ENCODE results near the gene BTBD17.

DNA sequence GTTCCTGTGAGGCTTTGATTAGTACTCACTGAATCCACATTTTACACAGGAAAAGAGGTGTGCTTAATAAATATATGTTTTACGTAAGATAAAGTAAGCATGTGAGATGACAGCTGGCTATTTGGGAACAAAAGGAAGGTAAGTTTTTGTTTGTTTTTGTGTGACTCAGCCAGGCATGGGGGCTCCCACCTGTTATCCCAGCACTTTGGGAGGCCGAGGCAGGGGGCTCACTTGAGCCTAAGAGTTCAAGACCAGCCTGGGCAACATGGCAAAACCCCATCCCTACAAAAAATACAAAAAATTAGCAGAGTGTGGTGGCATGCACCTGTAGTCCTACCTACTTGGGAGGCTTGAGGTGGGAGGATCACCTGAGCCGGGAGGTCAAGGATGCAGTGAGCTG lies 23.5 kb upstream of the BTBD17 start:
- TF ChIP-seq POLR2AphosphoS5 (IDR thresholded peaks at IDR 0.05; ENCODE audit: low read depth, low read length) (no peak), TCF7L2 (IDR thresholded peaks at IDR 0.05; ENCODE audit: borderline replicate concordance, extremely low read depth, insufficient read depth, insufficient read length) (no peak), EZH2phosphoT487 (IDR thresholded peaks at IDR 0.05; ENCODE audit: borderline replicate concordance) (no peak), EZH2 (IDR thresholded peaks at IDR 0.05) (no peak), POLR2A (IDR thresholded peaks at IDR 0.05; ENCODE audit: borderline replicate concordance, extremely low read depth, insufficient read depth, insufficient read length) (no peak), SIN3A (IDR thresholded peaks at IDR 0.05; ENCODE audit: low read depth) (no peak), SRF (IDR thresholded peaks at IDR 0.05; ENCODE audit: low read depth) (no peak), ZNF274 (IDR thresholded peaks at IDR 0.05; ENCODE audit: low read depth, low read length) (no peak), JUND (IDR thresholded peaks at IDR 0.05) (no peak), SP1 (IDR thresholded peaks at IDR 0.05; ENCODE audit: low read depth) (no peak), EGR1 (IDR thresholded peaks at IDR 0.05; ENCODE audit: low read depth) (no peak)
- TF ChIP-seq, protein P1, sequence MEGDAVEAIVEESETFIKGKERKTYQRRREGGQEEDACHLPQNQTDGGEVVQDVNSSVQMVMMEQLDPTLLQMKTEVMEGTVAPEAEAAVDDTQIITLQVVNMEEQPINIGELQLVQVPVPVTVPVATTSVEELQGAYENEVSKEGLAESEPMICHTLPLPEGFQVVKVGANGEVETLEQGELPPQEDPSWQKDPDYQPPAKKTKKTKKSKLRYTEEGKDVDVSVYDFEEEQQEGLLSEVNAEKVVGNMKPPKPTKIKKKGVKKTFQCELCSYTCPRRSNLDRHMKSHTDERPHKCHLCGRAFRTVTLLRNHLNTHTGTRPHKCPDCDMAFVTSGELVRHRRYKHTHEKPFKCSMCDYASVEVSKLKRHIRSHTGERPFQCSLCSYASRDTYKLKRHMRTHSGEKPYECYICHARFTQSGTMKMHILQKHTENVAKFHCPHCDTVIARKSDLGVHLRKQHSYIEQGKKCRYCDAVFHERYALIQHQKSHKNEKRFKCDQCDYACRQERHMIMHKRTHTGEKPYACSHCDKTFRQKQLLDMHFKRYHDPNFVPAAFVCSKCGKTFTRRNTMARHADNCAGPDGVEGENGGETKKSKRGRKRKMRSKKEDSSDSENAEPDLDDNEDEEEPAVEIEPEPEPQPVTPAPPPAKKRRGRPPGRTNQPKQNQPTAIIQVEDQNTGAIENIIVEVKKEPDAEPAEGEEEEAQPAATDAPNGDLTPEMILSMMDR (IDR thresholded peaks at IDR 0.05 in 2 of 3, conservative IDR thresholded peaks at IDR 0.05 in 1 of 3; ENCODE audit: borderline replicate concordance in 1 of 3, insufficient read depth in 1 of 3, low read depth in 2 of 3, low read length in 2 of 3) = no peak
- TF ChIP-seq, protein P2, sequence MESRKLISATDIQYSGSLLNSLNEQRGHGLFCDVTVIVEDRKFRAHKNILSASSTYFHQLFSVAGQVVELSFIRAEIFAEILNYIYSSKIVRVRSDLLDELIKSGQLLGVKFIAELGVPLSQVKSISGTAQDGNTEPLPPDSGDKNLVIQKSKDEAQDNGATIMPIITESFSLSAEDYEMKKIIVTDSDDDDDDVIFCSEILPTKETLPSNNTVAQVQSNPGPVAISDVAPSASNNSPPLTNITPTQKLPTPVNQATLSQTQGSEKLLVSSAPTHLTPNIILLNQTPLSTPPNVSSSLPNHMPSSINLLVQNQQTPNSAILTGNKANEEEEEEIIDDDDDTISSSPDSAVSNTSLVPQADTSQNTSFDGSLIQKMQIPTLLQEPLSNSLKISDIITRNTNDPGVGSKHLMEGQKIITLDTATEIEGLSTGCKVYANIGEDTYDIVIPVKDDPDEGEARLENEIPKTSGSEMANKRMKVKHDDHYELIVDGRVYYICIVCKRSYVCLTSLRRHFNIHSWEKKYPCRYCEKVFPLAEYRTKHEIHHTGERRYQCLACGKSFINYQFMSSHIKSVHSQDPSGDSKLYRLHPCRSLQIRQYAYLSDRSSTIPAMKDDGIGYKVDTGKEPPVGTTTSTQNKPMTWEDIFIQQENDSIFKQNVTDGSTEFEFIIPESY (IDR thresholded peaks at IDR 0.05; ENCODE audit: extremely low read depth, insufficient replicate concordance, low read length) = no peak
- TF ChIP-seq, protein P3, sequence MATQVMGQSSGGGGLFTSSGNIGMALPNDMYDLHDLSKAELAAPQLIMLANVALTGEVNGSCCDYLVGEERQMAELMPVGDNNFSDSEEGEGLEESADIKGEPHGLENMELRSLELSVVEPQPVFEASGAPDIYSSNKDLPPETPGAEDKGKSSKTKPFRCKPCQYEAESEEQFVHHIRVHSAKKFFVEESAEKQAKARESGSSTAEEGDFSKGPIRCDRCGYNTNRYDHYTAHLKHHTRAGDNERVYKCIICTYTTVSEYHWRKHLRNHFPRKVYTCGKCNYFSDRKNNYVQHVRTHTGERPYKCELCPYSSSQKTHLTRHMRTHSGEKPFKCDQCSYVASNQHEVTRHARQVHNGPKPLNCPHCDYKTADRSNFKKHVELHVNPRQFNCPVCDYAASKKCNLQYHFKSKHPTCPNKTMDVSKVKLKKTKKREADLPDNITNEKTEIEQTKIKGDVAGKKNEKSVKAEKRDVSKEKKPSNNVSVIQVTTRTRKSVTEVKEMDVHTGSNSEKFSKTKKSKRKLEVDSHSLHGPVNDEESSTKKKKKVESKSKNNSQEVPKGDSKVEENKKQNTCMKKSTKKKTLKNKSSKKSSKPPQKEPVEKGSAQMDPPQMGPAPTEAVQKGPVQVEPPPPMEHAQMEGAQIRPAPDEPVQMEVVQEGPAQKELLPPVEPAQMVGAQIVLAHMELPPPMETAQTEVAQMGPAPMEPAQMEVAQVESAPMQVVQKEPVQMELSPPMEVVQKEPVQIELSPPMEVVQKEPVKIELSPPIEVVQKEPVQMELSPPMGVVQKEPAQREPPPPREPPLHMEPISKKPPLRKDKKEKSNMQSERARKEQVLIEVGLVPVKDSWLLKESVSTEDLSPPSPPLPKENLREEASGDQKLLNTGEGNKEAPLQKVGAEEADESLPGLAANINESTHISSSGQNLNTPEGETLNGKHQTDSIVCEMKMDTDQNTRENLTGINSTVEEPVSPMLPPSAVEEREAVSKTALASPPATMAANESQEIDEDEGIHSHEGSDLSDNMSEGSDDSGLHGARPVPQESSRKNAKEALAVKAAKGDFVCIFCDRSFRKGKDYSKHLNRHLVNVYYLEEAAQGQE (IDR thresholded peaks at IDR 0.05; ENCODE audit: low read depth) = no peak

Measured in HCT116 (cell line).